Embryonic facial prominence (tissue), 1 donor: ENCODE results near the gene RAB3C.

Experiments
- DNase-seq: peaks from one replicate; pipeline ENCODE4 v3.0.0-alpha.2; 2016; ENCODE audit errors: extremely low spot score

RAB3C gene

GRCh38 chr5:58885260-58885659 is 302.4 kb downstream of the RAB3C start:
- DNase-seq, result no peak

GRCh38 chr5:58886315-58887207 is 303.7 kb downstream of the RAB3C start:
- DNase-seq, result peak; percentile 50

GRCh38 chr5:58887311-58887710 is 304.4 kb downstream of the RAB3C start:
- DNase-seq, result no peak

GRCh38 chr5:58887721-58888409 is 305.0 kb downstream of the RAB3C start:
- no peak for DNase-seq

- no peak for DNase-seq
These were observed 307.4 kb downstream of the RAB3C start for GRCh38 chr5:58890265-58890664.

GRCh38 chr5:58890701-58891085 is 307.8 kb downstream of the RAB3C start:
- DNase-seq, result no peak

- no peak for DNase-seq
These were observed 308.5 kb downstream of the RAB3C start for GRCh38 chr5:58891086-58891970.

- DNase-seq, result no peak
These were observed 309.1 kb downstream of the RAB3C start for GRCh38 chr5:58891971-58892343.

- no peak for DNase-seq
These were observed 310.7 kb downstream of the RAB3C start for GRCh38 chr5:58893551-58893950.

- no peak for DNase-seq
These were observed 315.1 kb downstream of the RAB3C start for GRCh38 chr5:58898006-58898405.

- DNase-seq, result no peak
These were observed 315.7 kb downstream of the RAB3C start for GRCh38 chr5:58898538-58898937.

GRCh38 chr5:58901271-58901670 is 318.4 kb downstream of the RAB3C start:
- DNase-seq, result no peak

GRCh38 chr5:58902305-58902704 is 319.4 kb downstream of the RAB3C start:
- DNase-seq, result no peak

GRCh38 chr5:58902765-58903164 is 319.9 kb downstream of the RAB3C start:
- DNase-seq, result no peak

- DNase-seq, result no peak
These were observed 321.9 kb downstream of the RAB3C start for GRCh38 chr5:58904737-58905136.

GRCh38 chr5:58905944-58906343 is 323.1 kb downstream of the RAB3C start:
- no peak for DNase-seq
